ENCODE results near the gene SLC39A13. TPM values are rescaled to one million over a fixed set of nuclear protein-coding genes. Genes with fewer than 3 reads are reported as not detected.

The SLC39A13 gene
- total RNA-seq, 1 experiment from 2014 or later = 32.5 TPM

- ChIA-PET CTCF (no interaction called here), POLR2A (ENCODE audit: unreplicated experiment) (no interaction called here)
- Histone ChIP-seq H3K4me1 (ENCODE audit: insufficient read depth, low read length) (no peaks in the 10 kb centered on the region), H3K9ac (ENCODE audit: low read length) (no peak overlapping the region), H3K4me2 (ENCODE audit: low read length) (no peak overlapping the region), H3K27ac (ENCODE audit: low read length) (no peak overlapping the region), H4K20me1 (ENCODE audit: low read length) (no peaks in the 10 kb centered on the region), H3K27me3 (ENCODE audit: low read length) (no peaks in the 10 kb centered on the region), H3K4me3 (ENCODE audit: low read length) (no peak overlapping the region), H3K79me2 (ENCODE audit: low read length) (no peaks in the 10 kb centered on the region), H3K9me2 (replicated peaks; ENCODE audit: low read length) (no peaks in the 10 kb centered on the region), H3K9me3 (ENCODE audit: low read length) (no peaks in the 10 kb centered on the region), H2AFZ (ENCODE audit: low read length) (no peak overlapping the region), H3F3A (ENCODE audit: low read length, unreplicated experiment) (no peaks in the 10 kb centered on the region), H3K36me3 (ENCODE audit: low read depth, low read length) (no peaks in the 10 kb centered on the region)
- no TSS peak for BruUV-seq (replicated peaks)
- intact Hi-C loops (cut with micrococcal nuclease) = no loop called here
- DNase-seq (no peak), ATAC-seq (no peak)
- no peak for TF ChIP-seq CTCF (conservative IDR thresholded peaks at IDR 0.05; ENCODE audit: low read depth, low read length)
- TF ChIP-seq EZH2 (IDR thresholded peaks at IDR 0.05; ENCODE audit: low read length, unreplicated experiment) = no peak
- no peak for TF ChIP-seq EZH2phosphoT487 (IDR thresholded peaks at IDR 0.05; ENCODE audit: borderline replicate concordance, low read length)
These were observed 9.8 kb upstream of the SLC39A13 start for GRCh38 chr11:47398551-47398950.

- Histone ChIP-seq H3K79me2 (ENCODE audit: low read length) (no peaks in the 10 kb centered on the region), H3K27ac (ENCODE audit: low read length) (no peak overlapping the region), H2AFZ (ENCODE audit: low read length) (peak overlapping the region; percentile 71; the same call in 1 of the 2 replicates), H3K4me2 (ENCODE audit: low read length) (peak overlapping the region; percentile 59), H3K4me3 (ENCODE audit: low read length) (no peak overlapping the region; the same call in 1 of the 2 replicates), H3K27me3 (ENCODE audit: low read length) (no peaks in the 10 kb centered on the region), H3K4me1 (ENCODE audit: insufficient read depth, low read length) (no peaks in the 10 kb centered on the region), H3F3A (ENCODE audit: low read length, unreplicated experiment) (no peaks in the 10 kb centered on the region), H3K9me2 (replicated peaks; ENCODE audit: low read length) (no peaks in the 10 kb centered on the region), H3K36me3 (ENCODE audit: low read depth, low read length) (no peaks in the 10 kb centered on the region), H3K9ac (ENCODE audit: low read length) (no peak overlapping the region), H4K20me1 (ENCODE audit: low read length) (no peaks in the 10 kb centered on the region), H3K9me3 (ENCODE audit: low read length) (no peaks in the 10 kb centered on the region)
- POLR2A ChIA-PET (ENCODE audit: unreplicated experiment) = no interaction called here
- BruUV-seq (replicated peaks) = no TSS peak
- CTCF ChIA-PET = interaction anchor here (0.5 kb wide), 1 partner anchor 54 kb away, joined by 5 read pairs; no protein-coding TSS in a partner anchor
- ATAC-seq = peak; percentile 20; the same call in 1 of the 2 replicates
- TF ChIP-seq EZH2phosphoT487 (IDR thresholded peaks at IDR 0.05; ENCODE audit: borderline replicate concordance, low read length) (no peak), EZH2 (IDR thresholded peaks at IDR 0.05; ENCODE audit: low read length, unreplicated experiment) (no peak), CTCF (conservative IDR thresholded peaks at IDR 0.05; ENCODE audit: low read depth, low read length) (no peak)
- intact Hi-C loops (cut with micrococcal nuclease) = no loop called here
- DNase-seq = no peak
These were observed 8.3 kb upstream of the SLC39A13 start for GRCh38 chr11:47399860-47400767.
